COR-L47 (cell line): ENCODE data around the gene CFAP410.
"Not testable (repeated sequence)": the region's sequence is repeated elsewhere in the genome, so short reads cannot be mapped to it uniquely, and the experiment has no call there.

Source experiments
- DNase-seq: peaks from one replicate; lab custom pipeline; 2025; lab: John Stamatoyannopoulos, UW

Gene CFAP410

GRCh38 chr21:44285138-44285992 lies 53.8 kb downstream of the CFAP410 start, which contains the start of gene AIRE:
TSS of gene AIRE (plus strand) at chr21:44285876. CDS start at chr21:44286007, 131 bp downstream.
- DNase-seq: no peak

DNA sequence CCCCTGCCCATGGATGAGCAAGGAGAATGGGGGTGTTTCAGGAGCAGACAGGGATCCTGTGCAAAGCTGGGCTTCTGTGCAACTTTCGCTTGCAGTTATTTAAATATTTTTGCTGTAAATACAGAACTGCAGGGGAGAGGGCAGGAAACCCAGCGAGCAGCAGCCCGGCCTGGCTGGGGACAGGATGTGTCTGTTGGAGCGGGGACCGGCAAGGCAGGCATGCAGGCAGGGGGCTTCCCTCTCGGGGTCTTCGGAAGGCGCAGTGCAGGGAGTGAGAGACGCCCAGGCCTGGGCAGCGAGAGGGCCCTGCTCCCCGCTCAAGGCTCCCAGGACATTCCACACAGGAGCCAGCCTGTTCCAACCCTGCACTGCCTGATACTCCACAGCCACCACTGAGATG lies 55.2 kb downstream of the CFAP410 start:
- DNase-seq: no peak

GRCh38 chr21:44283211-44283785 lies 55.9 kb downstream of the CFAP410 start:
- not testable (repeated sequence) for DNase-seq

- no peak for DNase-seq
These were observed 56.8 kb downstream of the CFAP410 start for GRCh38 chr21:44282370-44282769.

DNA sequence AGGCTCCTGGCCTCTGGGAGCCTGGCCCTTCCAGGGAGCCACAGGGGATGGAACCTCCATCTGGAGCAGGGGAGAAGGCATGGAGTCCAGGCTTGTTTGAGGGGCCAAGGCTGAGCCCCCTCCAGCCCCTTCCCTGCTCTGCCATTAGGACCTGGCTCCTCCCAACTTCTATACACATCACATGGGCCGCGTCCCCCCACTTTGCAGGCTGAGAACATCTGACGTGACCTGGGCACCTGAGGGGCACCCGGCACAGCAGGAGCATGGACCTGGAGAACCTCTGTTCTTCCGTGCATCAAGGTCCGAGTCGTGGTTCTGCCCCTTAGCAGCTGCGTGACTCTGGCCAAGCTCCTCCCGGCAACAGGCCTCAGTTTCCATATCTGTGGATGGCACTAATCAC lies 57.4 kb downstream of the CFAP410 start:
- DNase-seq: no peak

- no peak for DNase-seq
These were observed 59.6 kb downstream of the CFAP410 start for GRCh38 chr21:44279354-44280260.
